Measurements from ENCODE around the gene THSD4.

Gene THSD4

GRCh38 chr15:71215126-71215894, 100.0 kb downstream of the THSD4 start:
- no peak overlapping the region for H3K27ac ChIP-seq (replicated peaks)

GRCh38 chr15:71218272-71218805, 103.1 kb downstream of the THSD4 start:
- DNase-seq (ENCODE audit: low read depth in 1 of 2, low spot score in 1 of 2): no peak
- Histone ChIP-seq H3K4me3 (replicated peaks; ENCODE audit: insufficient read depth, low read length) (no peak overlapping the region), H3K27me3 (ENCODE audit: insufficient read depth, poor library complexity, severe bottlenecking) (peaks cover 4% of the 10 kb centered on the region), H3K27ac (replicated peaks) (no peak overlapping the region)
- TF ChIP-seq SPI1 (IDR thresholded peaks at IDR 0.05; ENCODE audit: borderline replicate concordance, low read depth) (no peak), CTCF (IDR thresholded peaks at IDR 0.05; ENCODE audit: insufficient read depth, low read length) (no peak), GABPA (IDR thresholded peaks at IDR 0.05; ENCODE audit: low read depth) (no peak), REST (IDR thresholded peaks at IDR 0.05; ENCODE audit: insufficient replicate concordance, low read depth) (no peak), POLR2AphosphoS5 (IDR thresholded peaks at IDR 0.05; ENCODE audit: low read depth) (no peak)

More at GRCh38 chr15:71215126-71215894, 100.0 kb downstream of the THSD4 start:
- peaks cover 4% of the 10 kb centered on the region for H3K27me3 ChIP-seq (ENCODE audit: insufficient read depth, poor library complexity, severe bottlenecking)
- DNase-seq (ENCODE audit: low read depth in 1 of 2, low spot score in 1 of 2): no peak
- no peak overlapping the region for H3K4me3 ChIP-seq (replicated peaks; ENCODE audit: insufficient read depth, low read length)
- TF ChIP-seq GABPA (IDR thresholded peaks at IDR 0.05; ENCODE audit: low read depth): no peak
- no peak for TF ChIP-seq CTCF (IDR thresholded peaks at IDR 0.05; ENCODE audit: insufficient read depth, low read length)
- TF ChIP-seq SPI1 (IDR thresholded peaks at IDR 0.05; ENCODE audit: borderline replicate concordance, low read depth): no peak
- no peak for TF ChIP-seq POLR2AphosphoS5 (IDR thresholded peaks at IDR 0.05; ENCODE audit: low read depth)
- no peak for TF ChIP-seq REST (IDR thresholded peaks at IDR 0.05; ENCODE audit: insufficient replicate concordance, low read depth)

- no peak overlapping the region for H3K4me3 ChIP-seq (replicated peaks; ENCODE audit: insufficient read depth, low read length)
- H3K27me3 ChIP-seq (ENCODE audit: insufficient read depth, poor library complexity, severe bottlenecking): peaks cover 6% of the 10 kb centered on the region
- DNase-seq (ENCODE audit: low read depth in 1 of 2, low spot score in 1 of 2): no peak
- H3K27ac ChIP-seq (replicated peaks): no peak overlapping the region
- TF ChIP-seq CTCF (IDR thresholded peaks at IDR 0.05; ENCODE audit: insufficient read depth, low read length) (no peak), SPI1 (IDR thresholded peaks at IDR 0.05; ENCODE audit: borderline replicate concordance, low read depth) (no peak), GABPA (IDR thresholded peaks at IDR 0.05; ENCODE audit: low read depth) (no peak), REST (IDR thresholded peaks at IDR 0.05; ENCODE audit: insufficient replicate concordance, low read depth) (no peak), POLR2AphosphoS5 (IDR thresholded peaks at IDR 0.05; ENCODE audit: low read depth) (no peak)
Measured at GRCh38 chr15:71219101-71219500, 103.8 kb downstream of the THSD4 start.

All from HL-60 (cell line).